ENCODE results near the gene UBE3D. TPM values are rescaled to one million over a fixed set of nuclear protein-coding genes. Genes with fewer than 3 reads are reported as not detected.
"Not testable (repeated sequence)": the region's sequence is repeated elsewhere in the genome, so short reads cannot be mapped to it uniquely, and the experiment has no call there.

The UBE3D gene
- total RNA-seq, 1 donor from 2014 or later, result 7.4 TPM

DNA sequence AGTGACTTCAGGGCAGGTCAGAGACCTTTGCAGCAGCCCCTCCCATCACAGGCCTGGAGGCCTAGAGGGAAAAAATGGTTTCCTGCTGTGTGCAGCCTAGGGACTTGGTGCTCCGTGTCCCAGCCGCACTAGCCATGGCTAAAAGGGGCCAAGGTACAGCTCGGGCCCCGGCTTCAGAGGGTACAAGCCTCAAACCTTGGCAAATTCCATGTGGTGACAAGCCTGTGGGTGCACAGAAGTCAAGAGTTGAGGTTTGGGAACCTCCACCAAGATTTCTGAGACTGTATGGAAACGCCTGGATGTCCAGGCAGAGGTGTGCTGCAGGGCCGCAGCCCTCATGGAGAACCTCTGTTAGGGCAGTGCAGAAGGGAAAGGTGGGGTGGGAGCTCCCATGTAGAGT is 34.0 kb downstream of the UBE3D start:
- peaks cover 36% of the 10 kb centered on the region for H3K36me3 Mint-ChIP-seq (ENCODE audit: low read depth, unreplicated experiment)
- H3K79me2 ChIP-seq (ENCODE audit: insufficient read depth, low read length), result no peaks in the 10 kb centered on the region
- H3K4me3 ChIP-seq (ENCODE audit: insufficient read depth, low read depth, low read length), result no peak overlapping the region
- no peak overlapping the region for H3K4me2 ChIP-seq (ENCODE audit: low read length)
- TF ChIP-seq, protein P1, sequence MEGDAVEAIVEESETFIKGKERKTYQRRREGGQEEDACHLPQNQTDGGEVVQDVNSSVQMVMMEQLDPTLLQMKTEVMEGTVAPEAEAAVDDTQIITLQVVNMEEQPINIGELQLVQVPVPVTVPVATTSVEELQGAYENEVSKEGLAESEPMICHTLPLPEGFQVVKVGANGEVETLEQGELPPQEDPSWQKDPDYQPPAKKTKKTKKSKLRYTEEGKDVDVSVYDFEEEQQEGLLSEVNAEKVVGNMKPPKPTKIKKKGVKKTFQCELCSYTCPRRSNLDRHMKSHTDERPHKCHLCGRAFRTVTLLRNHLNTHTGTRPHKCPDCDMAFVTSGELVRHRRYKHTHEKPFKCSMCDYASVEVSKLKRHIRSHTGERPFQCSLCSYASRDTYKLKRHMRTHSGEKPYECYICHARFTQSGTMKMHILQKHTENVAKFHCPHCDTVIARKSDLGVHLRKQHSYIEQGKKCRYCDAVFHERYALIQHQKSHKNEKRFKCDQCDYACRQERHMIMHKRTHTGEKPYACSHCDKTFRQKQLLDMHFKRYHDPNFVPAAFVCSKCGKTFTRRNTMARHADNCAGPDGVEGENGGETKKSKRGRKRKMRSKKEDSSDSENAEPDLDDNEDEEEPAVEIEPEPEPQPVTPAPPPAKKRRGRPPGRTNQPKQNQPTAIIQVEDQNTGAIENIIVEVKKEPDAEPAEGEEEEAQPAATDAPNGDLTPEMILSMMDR (IDR thresholded peaks at IDR 0.05; ENCODE audit: insufficient read depth, low read depth, low read length), result no peak
- TF ChIP-seq EZH2 (IDR thresholded peaks at IDR 0.05; ENCODE audit: insufficient read depth, low read length), result no peak
- no peak overlapping the region for H2AFZ ChIP-seq (ENCODE audit: low read depth, low read length)
- H3K27me3 Mint-ChIP-seq (ENCODE audit: low read depth, unreplicated experiment), result no peaks in the 10 kb centered on the region
- H3K4me1 Mint-ChIP-seq (ENCODE audit: low read depth, unreplicated experiment), result no peaks in the 10 kb centered on the region
- no peaks in the 10 kb centered on the region for H3K4me1 ChIP-seq (ENCODE audit: insufficient read depth, low read length)
- no peak for FAIRE-seq
- H3K27ac ChIP-seq (ENCODE audit: low read depth, low read length), result no peak overlapping the region
- no peaks in the 10 kb centered on the region for H4K20me1 ChIP-seq (ENCODE audit: insufficient read depth, low read length)
- H3K27me3 ChIP-seq (ENCODE audit: insufficient read depth, low read length), result no peaks in the 10 kb centered on the region
- no peak overlapping the region for H3K4me3 Mint-ChIP-seq (ENCODE audit: unreplicated experiment)
- no peak overlapping the region for H3K27ac Mint-ChIP-seq (ENCODE audit: unreplicated experiment)
- no peak for DNase-seq (ENCODE audit: low read depth)
- peaks cover 8% of the 10 kb centered on the region for H3K9me3 ChIP-seq (ENCODE audit: insufficient read depth, low read depth, low read length)
- H3K36me3 ChIP-seq (ENCODE audit: insufficient read depth, low read length), result no peaks in the 10 kb centered on the region
- H3K9me3 Mint-ChIP-seq (ENCODE audit: unreplicated experiment), result peaks cover 17% of the 10 kb centered on the region
- H3K9ac ChIP-seq (ENCODE audit: low read length), result no peak overlapping the region

DNA sequence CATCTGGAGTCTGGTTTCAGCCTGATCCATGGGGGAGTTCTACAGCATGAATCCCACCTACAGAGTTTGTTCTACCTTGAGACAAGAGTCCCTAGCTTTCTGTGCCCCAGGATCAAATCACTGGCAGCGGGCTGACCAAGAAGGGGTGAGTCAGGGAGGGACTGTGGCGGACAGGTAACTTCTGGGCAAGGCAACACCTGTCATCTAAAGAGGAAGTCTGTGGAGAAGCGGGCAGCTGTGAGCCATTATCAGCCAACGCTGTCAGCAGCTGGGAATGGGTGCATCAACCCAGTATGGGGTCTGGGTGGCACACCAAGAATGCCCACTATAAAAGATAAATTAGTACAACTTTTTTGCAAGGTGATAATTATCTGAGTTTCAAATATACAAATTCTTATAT is 45.9 kb downstream of the UBE3D start:
- no peak for DNase-seq (ENCODE audit: low read depth)
- Histone ChIP-seq H3K27ac (ENCODE audit: low read depth, low read length) (no peak overlapping the region), H4K20me1 (ENCODE audit: insufficient read depth, low read length) (no peaks in the 10 kb centered on the region), H3K9me3 (ENCODE audit: insufficient read depth, low read depth, low read length) (no peaks in the 10 kb centered on the region), H3K79me2 (ENCODE audit: insufficient read depth, low read length) (no peaks in the 10 kb centered on the region), H3K27me3 (ENCODE audit: insufficient read depth, low read length) (no peaks in the 10 kb centered on the region), H2AFZ (ENCODE audit: low read depth, low read length) (no peak overlapping the region), H3K4me2 (ENCODE audit: low read length) (no peak overlapping the region), H3K4me1 (ENCODE audit: insufficient read depth, low read length) (no peaks in the 10 kb centered on the region), H3K9ac (ENCODE audit: low read length) (no peak overlapping the region), H3K36me3 (ENCODE audit: insufficient read depth, low read length) (peaks cover 7% of the 10 kb centered on the region), H3K4me3 (ENCODE audit: insufficient read depth, low read depth, low read length) (no peak overlapping the region)
- peaks cover 9% of the 10 kb centered on the region for H3K9me3 Mint-ChIP-seq (ENCODE audit: unreplicated experiment)
- H3K4me1 Mint-ChIP-seq (ENCODE audit: low read depth, unreplicated experiment), result peaks cover 5% of the 10 kb centered on the region
- H3K27me3 Mint-ChIP-seq (ENCODE audit: low read depth, unreplicated experiment), result no peaks in the 10 kb centered on the region
- H3K36me3 Mint-ChIP-seq (ENCODE audit: low read depth, unreplicated experiment), result peaks cover 25% of the 10 kb centered on the region
- no peak overlapping the region for H3K27ac Mint-ChIP-seq (ENCODE audit: unreplicated experiment)
- no peak for FAIRE-seq
- H3K4me3 Mint-ChIP-seq (ENCODE audit: unreplicated experiment), result no peak overlapping the region
- TF ChIP-seq, protein P1 (IDR thresholded peaks at IDR 0.05; ENCODE audit: insufficient read depth, low read depth, low read length), result no peak
- no peak for TF ChIP-seq EZH2 (IDR thresholded peaks at IDR 0.05; ENCODE audit: insufficient read depth, low read length)

DNA sequence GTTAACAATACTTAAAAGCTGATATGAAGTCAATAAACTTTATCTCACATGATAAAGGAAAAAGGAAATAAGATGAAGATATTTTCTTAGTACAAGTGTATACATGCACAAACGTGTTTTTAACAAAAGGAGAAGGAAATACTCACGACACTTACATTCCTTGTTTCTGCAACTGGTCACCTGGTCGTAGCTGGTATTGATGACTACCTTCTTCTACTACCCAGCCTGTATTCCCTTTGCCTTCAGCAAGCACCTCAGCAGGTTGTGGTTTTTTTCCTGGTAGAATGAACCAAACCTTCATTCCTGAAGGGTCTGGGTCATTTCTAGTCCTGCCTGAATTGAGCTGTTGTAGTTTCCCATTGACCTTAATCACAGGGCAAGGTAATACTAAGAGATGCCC is 54.5 kb downstream of the UBE3D start:
- peaks cover 17% of the 10 kb centered on the region for H3K9me3 Mint-ChIP-seq (ENCODE audit: unreplicated experiment)

More for the DNA sequence above, 54.5 kb downstream of the UBE3D start:
- FAIRE-seq; H3K4me3 Mint-ChIP-seq (ENCODE audit: unreplicated experiment); H3K4me1 ChIP-seq (ENCODE audit: insufficient read depth, low read length); H3K4me3 ChIP-seq (ENCODE audit: insufficient read depth, low read depth, low read length); H2AFZ ChIP-seq (ENCODE audit: low read depth, low read length); H3K9ac ChIP-seq (ENCODE audit: low read length); H3K4me1 Mint-ChIP-seq (ENCODE audit: low read depth, unreplicated experiment); H3K27ac Mint-ChIP-seq (ENCODE audit: unreplicated experiment); H4K20me1 ChIP-seq (ENCODE audit: insufficient read depth, low read length); H3K36me3 ChIP-seq (ENCODE audit: insufficient read depth, low read length); H3K9me3 ChIP-seq (ENCODE audit: insufficient read depth, low read depth, low read length); H3K27me3 ChIP-seq (ENCODE audit: insufficient read depth, low read length); H3K79me2 ChIP-seq (ENCODE audit: insufficient read depth, low read length); H3K27ac ChIP-seq (ENCODE audit: low read depth, low read length); DNase-seq (ENCODE audit: low read depth); H3K27me3 Mint-ChIP-seq (ENCODE audit: low read depth, unreplicated experiment); H3K4me2 ChIP-seq (ENCODE audit: low read length): not testable (repeated sequence)
- peaks cover 37% of the 10 kb centered on the region for H3K36me3 Mint-ChIP-seq (ENCODE audit: low read depth, unreplicated experiment)
